HepG2 (cell line): ENCODE results near the gene BCAR3.

Source experiments
- NFE2L1 ChIP-seq: sonication (generic); formaldehyde crosslinking; IDR thresholded peaks from 2 replicates; pipeline ENCODE4 v1.4.0; 2020; ENCODE audit warnings: missing genetic modification reagents, mild to moderate bottlenecking, borderline replicate concordance
- TF ChIP-seq, protein P1 (sequence below): sonication (generic); formaldehyde crosslinking; IDR thresholded peaks from 2 replicates; pipeline ENCODE4 v1.5.0; 2020; ENCODE audit warnings: mild to moderate bottlenecking, missing genetic modification reagents, moderate library complexity

DNA sequence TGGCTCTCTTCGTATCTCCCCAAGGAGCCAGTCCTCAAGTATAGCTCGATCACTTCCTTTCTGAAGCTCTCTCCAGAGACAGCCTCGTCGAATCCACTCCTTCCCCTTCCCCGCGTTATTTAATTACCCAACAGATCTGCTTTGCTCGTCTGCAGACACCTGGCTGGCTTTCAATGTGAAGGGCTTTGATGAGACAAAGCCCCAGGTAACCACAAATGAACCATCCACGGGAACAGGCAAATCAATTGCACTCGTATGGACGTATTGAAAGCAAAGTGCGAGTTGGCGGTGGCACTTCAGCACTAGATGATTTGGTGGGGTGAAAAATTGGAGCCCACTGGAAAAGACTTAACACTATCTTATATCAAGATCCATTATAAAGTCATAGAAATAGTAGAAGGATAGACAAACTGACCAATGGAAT, 364 bp upstream of the BCAR3 start:
- no peak for TF ChIP-seq NFE2L1 (CRISPR knock-in tag)
- TF ChIP-seq, protein P1, sequence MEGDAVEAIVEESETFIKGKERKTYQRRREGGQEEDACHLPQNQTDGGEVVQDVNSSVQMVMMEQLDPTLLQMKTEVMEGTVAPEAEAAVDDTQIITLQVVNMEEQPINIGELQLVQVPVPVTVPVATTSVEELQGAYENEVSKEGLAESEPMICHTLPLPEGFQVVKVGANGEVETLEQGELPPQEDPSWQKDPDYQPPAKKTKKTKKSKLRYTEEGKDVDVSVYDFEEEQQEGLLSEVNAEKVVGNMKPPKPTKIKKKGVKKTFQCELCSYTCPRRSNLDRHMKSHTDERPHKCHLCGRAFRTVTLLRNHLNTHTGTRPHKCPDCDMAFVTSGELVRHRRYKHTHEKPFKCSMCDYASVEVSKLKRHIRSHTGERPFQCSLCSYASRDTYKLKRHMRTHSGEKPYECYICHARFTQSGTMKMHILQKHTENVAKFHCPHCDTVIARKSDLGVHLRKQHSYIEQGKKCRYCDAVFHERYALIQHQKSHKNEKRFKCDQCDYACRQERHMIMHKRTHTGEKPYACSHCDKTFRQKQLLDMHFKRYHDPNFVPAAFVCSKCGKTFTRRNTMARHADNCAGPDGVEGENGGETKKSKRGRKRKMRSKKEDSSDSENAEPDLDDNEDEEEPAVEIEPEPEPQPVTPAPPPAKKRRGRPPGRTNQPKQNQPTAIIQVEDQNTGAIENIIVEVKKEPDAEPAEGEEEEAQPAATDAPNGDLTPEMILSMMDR (CRISPR knock-in tag): no peak
